Upper lobe of left lung (tissue), 4 donors: Measurements from ENCODE around the gene QDPR.

Source experiments
- CTCF ChIP-seq, 6 experiments: fragments of 450-650 bp in 4 of 6; fragments of 200-600 bp in 2 of 6; sonication (generic) in 2 of 6; IDR thresholded peaks; one replicate each; pipeline ENCODE4 v1.5.1; 2016 to 2019; ENCODE audit warnings: antibody characterized with exemption in 6 of 6
- EP300 ChIP-seq, 4 donors: sonication (generic); formaldehyde crosslinking; IDR thresholded peaks; one replicate each; pipeline ENCODE4 v1.5.1; 2017; ENCODE audit warnings: antibody characterized with exemption in 4 of 4, control low read depth in 2 of 4

GRCh38 chr4:17494258-17495190 is 17.4 kb downstream of the QDPR start:
- TF ChIP-seq CTCF (IDR thresholded peaks at IDR 0.05) (no peak), EP300 (IDR thresholded peaks at IDR 0.05) (no peak)
